HG02943 (cell line): ENCODE results near the gene PRKCZ.

Source experiments
- ATAC-seq: cut with Tn5 transposase; IDR thresholded peaks from one replicate; pipeline ENCODE4 v1.9.1; 2021; ENCODE audit warnings: mild to moderate bottlenecking, low read depth, moderate library complexity; ENCODE audit not compliant: unreplicated experiment

The PRKCZ gene

GRCh38 chr1:2215329-2215728 lies 165.1 kb downstream of the PRKCZ start:
- no peak for ATAC-seq

- no peak for ATAC-seq
Observed at GRCh38 chr1:2215909-2216766, 165.9 kb downstream of the PRKCZ start.

- ATAC-seq = no peak
Observed at GRCh38 chr1:2216767-2217058, 166.5 kb downstream of the PRKCZ start.

- no peak for ATAC-seq
Observed at GRCh38 chr1:2221271-2221670, 171.1 kb downstream of the PRKCZ start.

- no peak for ATAC-seq
Observed at GRCh38 chr1:2224170-2224584, 174.0 kb downstream of the PRKCZ start.

- no peak for ATAC-seq
Observed at GRCh38 chr1:2224631-2225428, 174.6 kb downstream of the PRKCZ start.

GRCh38 chr1:2226525-2227345 lies 176.5 kb downstream of the PRKCZ start:
- ATAC-seq = no peak

GRCh38 chr1:2227346-2228156 lies 177.3 kb downstream of the PRKCZ start:
- ATAC-seq = peak; percentile 77

- no peak for ATAC-seq
Observed at GRCh38 chr1:2228157-2228594, 178.0 kb downstream of the PRKCZ start, which contains the start of gene SKI. SKI (plus strand) TSS chr1:2228319; CDS start chr1:2228767, 448 bp downstream.

- ATAC-seq = no peak
Observed at GRCh38 chr1:2228694-2229036, 178.5 kb downstream of the PRKCZ start.

GRCh38 chr1:2229037-2229864 lies 179.0 kb downstream of the PRKCZ start:
- ATAC-seq = no peak

GRCh38 chr1:2229911-2230731 lies 179.9 kb downstream of the PRKCZ start:
- ATAC-seq = no peak

- no peak for ATAC-seq
Observed at GRCh38 chr1:2230781-2231531, 180.7 kb downstream of the PRKCZ start.

- ATAC-seq = no peak
Observed at GRCh38 chr1:2231532-2232254, 181.5 kb downstream of the PRKCZ start.

- ATAC-seq = no peak
Observed at GRCh38 chr1:2232255-2232915, 182.2 kb downstream of the PRKCZ start.

- no peak for ATAC-seq
Observed at GRCh38 chr1:2232916-2233438, 182.8 kb downstream of the PRKCZ start.
